ENCODE data around the gene IFNG-AS1.

DNA sequence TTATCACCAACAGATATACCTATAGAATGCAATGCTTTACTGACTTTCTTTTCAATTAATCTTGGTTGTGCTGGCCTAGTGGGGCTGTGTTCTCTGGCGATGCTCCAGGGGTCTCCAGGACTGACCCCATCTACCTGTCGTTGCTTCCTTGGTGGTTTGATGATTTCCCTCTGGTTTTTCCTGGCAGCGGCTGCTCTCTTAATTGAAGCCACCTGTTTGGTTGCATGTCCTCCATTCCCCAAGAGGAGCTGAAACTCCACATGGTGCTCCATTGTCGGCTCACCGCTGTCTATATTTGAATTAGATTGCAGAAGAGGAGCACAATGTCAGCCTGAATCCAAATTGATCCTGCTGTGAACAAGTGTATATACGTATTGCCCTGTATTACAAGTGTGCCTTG lies 7.1 kb upstream of the IFNG-AS1 start:
- TF ChIP-seq CTCF (conservative IDR thresholded peaks at IDR 0.05 in 1 of 2, IDR thresholded peaks at IDR 0.05 in 1 of 2; ENCODE audit: extremely low read depth in 1 of 2, insufficient read depth in 1 of 2, low read depth in 1 of 2, low read length in 2 of 2) (no peak), EZH2 (IDR thresholded peaks at IDR 0.05; ENCODE audit: borderline replicate concordance, low read length) (no peak)

Data from mammary epithelial cell (primary cell).